Measurements from ENCODE around the gene GLOD4.

The GLOD4 gene

GRCh38 chr17:732067-732901 lies 49.8 kb downstream of the GLOD4 start, which contains the start of gene TLCD3A:
Gene TLCD3A, plus strand, starts transcription at chr17:732596. Its CDS starts 52 bp downstream, at chr17:732648.
- H3K4me3 ChIP-seq (ENCODE audit: low read depth in 1 of 5, low read length in 5 of 5), result peak within 1 kb of the TSS; percentile 42 to 79 (median 72)
- H3K9ac ChIP-seq (ENCODE audit: low read length in 5 of 5), result peak within 1 kb of the TSS in 4 of 5 donors; percentile 75 to 82 (median 77)
- no peaks in the 10 kb centered on the region for H3K9me3 ChIP-seq (ENCODE audit: control insufficient read depth in 5 of 5, low read length in 5 of 5)
- H3K4me1 ChIP-seq (ENCODE audit: control insufficient read depth in 5 of 5, insufficient read depth in 5 of 5, low read length in 5 of 5), result peaks cover 2 to 22% (median 18%) of the 10 kb centered on the region in 5 donors
- peak within 1 kb of the TSS; percentile 37 for H3K27ac ChIP-seq (ENCODE audit: low read depth, low read length)
- no peaks in the 10 kb centered on the region for H3K27me3 ChIP-seq (ENCODE audit: control insufficient read depth in 5 of 5, insufficient read depth in 4 of 5, low read length in 5 of 5)
- no peaks in the 10 kb centered on the region for H3K36me3 ChIP-seq (ENCODE audit: control insufficient read depth in 5 of 5, insufficient read depth in 5 of 5, low read length in 5 of 5)

DNA sequence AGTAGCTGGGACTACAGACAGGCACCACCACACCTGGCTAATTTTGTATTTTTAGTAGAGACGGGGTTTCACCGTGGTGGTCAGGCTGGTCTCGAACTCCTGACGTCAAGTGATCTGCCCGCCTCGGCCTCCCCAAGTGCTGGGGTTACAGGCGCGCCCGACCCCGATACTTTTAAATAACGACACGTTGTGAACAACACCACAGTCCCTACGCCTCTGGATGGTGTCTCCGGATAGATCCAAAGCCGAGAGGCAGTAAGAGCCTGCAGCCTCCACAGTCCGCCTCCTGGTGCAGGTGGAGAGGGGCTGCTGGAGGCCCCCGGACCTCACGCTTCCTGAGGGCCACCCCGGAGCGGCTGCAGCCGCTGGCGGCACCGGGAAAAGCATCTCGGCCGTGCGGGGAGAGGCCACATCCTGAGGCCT lies 50.4 kb downstream of the GLOD4 start:
- no peaks in the 10 kb centered on the region for H3K36me3 ChIP-seq (ENCODE audit: control insufficient read depth in 5 of 5, insufficient read depth in 5 of 5, low read length in 5 of 5)
- H3K9ac ChIP-seq (ENCODE audit: low read length in 5 of 5), result peak overlapping the region in 4 of 5 donors; percentile 75 to 82 (median 77)
- peaks cover 2 to 22% (median 18%) of the 10 kb centered on the region in 5 donors for H3K4me1 ChIP-seq (ENCODE audit: control insufficient read depth in 5 of 5, insufficient read depth in 5 of 5, low read length in 5 of 5)
- H3K27ac ChIP-seq (ENCODE audit: low read depth, low read length), result peak overlapping the region; percentile 37
- H3K27me3 ChIP-seq (ENCODE audit: control insufficient read depth in 5 of 5, insufficient read depth in 4 of 5, low read length in 5 of 5), result no peaks in the 10 kb centered on the region
- peak overlapping the region in 4 of 5 donors; percentile 66 to 79 (median 74) for H3K4me3 ChIP-seq (ENCODE audit: low read depth in 1 of 5, low read length in 5 of 5)
- H3K9me3 ChIP-seq (ENCODE audit: control insufficient read depth in 5 of 5, low read length in 5 of 5), result no peaks in the 10 kb centered on the region

DNA sequence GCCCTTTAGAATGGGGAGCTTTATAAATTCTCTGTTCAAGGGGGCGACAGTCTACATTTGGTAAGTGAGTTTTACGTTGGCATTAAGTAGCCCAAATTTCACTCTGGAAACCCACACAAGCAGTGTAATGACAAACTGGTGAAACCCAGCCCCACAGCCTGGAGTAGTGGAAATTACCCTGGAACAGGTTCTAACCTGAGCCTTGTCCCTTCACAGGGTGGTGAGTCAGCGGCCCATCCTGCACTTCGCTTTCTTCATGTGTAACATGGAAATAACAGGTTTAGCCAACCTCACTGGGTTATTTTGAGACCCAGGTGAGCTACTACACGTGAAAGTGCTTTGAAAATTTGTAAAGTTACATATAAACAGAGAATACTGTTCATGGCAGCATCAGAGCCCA lies 53.2 kb downstream of the GLOD4 start:
- Histone ChIP-seq H3K9ac (ENCODE audit: low read length in 5 of 5) (no peak overlapping the region), H3K4me1 (ENCODE audit: control insufficient read depth in 5 of 5, insufficient read depth in 5 of 5, low read length in 5 of 5) (peaks cover 2 to 22% (median 18%) of the 10 kb centered on the region in 5 donors), H3K36me3 (ENCODE audit: control insufficient read depth in 5 of 5, insufficient read depth in 5 of 5, low read length in 5 of 5) (no peaks in the 10 kb centered on the region), H3K27me3 (ENCODE audit: control insufficient read depth in 5 of 5, insufficient read depth in 4 of 5, low read length in 5 of 5) (no peaks in the 10 kb centered on the region), H3K4me3 (ENCODE audit: low read depth in 1 of 5, low read length in 5 of 5) (no peak overlapping the region), H3K27ac (ENCODE audit: low read depth, low read length) (no peak overlapping the region), H3K9me3 (ENCODE audit: control insufficient read depth in 5 of 5, low read length in 5 of 5) (no peaks in the 10 kb centered on the region)

GRCh38 chr17:726271-726919 lies 55.7 kb downstream of the GLOD4 start:
- H3K27ac ChIP-seq (ENCODE audit: low read depth, low read length), result no peak overlapping the region
- H3K36me3 ChIP-seq (ENCODE audit: control insufficient read depth in 5 of 5, insufficient read depth in 5 of 5, low read length in 5 of 5), result no peaks in the 10 kb centered on the region
- H3K27me3 ChIP-seq (ENCODE audit: control insufficient read depth in 5 of 5, insufficient read depth in 4 of 5, low read length in 5 of 5), result no peaks in the 10 kb centered on the region
- H3K4me3 ChIP-seq (ENCODE audit: low read depth in 1 of 5, low read length in 5 of 5), result no peak overlapping the region
- no peaks in the 10 kb centered on the region for H3K9me3 ChIP-seq (ENCODE audit: control insufficient read depth in 5 of 5, low read length in 5 of 5)
- H3K9ac ChIP-seq (ENCODE audit: low read length in 5 of 5), result no peak overlapping the region
- peaks cover 0 to 4% (median 2%) of the 10 kb centered on the region in 5 donors for H3K4me1 ChIP-seq (ENCODE audit: control insufficient read depth in 5 of 5, insufficient read depth in 5 of 5, low read length in 5 of 5)

DNA sequence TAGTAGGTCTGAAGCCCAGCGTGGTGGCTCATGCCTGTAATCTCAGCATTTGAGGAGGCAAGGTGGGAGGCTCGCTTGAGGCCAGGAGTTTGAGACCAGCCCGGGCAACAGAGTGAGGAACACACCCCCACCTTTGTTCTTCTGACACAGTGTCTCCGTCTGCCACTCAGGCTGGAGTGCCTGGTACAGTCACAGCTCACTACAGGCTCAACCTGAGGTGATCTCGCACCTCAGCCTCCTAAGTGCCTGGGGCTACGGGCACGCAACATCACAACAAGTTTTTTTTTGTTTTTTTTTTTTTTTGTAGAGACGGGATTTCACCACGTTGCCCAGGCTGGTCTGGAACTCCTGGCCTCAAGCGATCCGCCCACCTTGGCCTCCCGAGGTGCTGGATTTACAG lies 56.3 kb downstream of the GLOD4 start:
- Histone ChIP-seq H3K9me3 (ENCODE audit: control insufficient read depth in 5 of 5, low read length in 5 of 5) (no peaks in the 10 kb centered on the region), H3K4me3 (ENCODE audit: low read depth in 1 of 5, low read length in 5 of 5) (no peak overlapping the region), H3K4me1 (ENCODE audit: control insufficient read depth in 5 of 5, insufficient read depth in 5 of 5, low read length in 5 of 5) (no peaks in the 10 kb centered on the region), H3K27me3 (ENCODE audit: control insufficient read depth in 5 of 5, insufficient read depth in 4 of 5, low read length in 5 of 5) (no peaks in the 10 kb centered on the region), H3K27ac (ENCODE audit: low read depth, low read length) (no peak overlapping the region), H3K9ac (ENCODE audit: low read length in 5 of 5) (no peak overlapping the region), H3K36me3 (ENCODE audit: control insufficient read depth in 5 of 5, insufficient read depth in 5 of 5, low read length in 5 of 5) (no peaks in the 10 kb centered on the region)

DNA sequence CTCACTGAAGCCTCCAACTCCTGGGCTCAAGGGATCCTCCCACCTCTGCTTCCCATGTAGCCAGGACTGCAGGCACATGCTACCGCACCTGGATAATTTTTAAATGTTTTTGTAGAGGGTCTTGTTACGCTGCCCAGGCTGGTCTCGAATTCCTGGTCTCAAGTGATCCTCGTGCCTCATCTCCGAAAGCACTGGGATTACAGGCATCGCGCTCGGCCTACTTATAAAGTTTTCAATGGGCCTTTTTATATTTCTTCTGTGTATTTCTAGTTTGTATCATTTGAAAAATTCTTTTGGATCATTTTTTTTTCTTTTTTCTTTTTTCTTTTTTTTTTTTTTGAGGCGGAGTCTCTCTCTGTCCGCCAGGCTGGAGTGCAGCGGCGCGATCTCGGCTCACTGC lies 57.0 kb downstream of the GLOD4 start:
- H3K27me3 ChIP-seq (ENCODE audit: control insufficient read depth in 5 of 5, insufficient read depth in 4 of 5, low read length in 5 of 5), result no peaks in the 10 kb centered on the region
- no peaks in the 10 kb centered on the region for H3K9me3 ChIP-seq (ENCODE audit: control insufficient read depth in 5 of 5, low read length in 5 of 5)
- no peaks in the 10 kb centered on the region for H3K36me3 ChIP-seq (ENCODE audit: control insufficient read depth in 5 of 5, insufficient read depth in 5 of 5, low read length in 5 of 5)
- H3K4me1 ChIP-seq (ENCODE audit: control insufficient read depth in 5 of 5, insufficient read depth in 5 of 5, low read length in 5 of 5), result no peaks in the 10 kb centered on the region
- no peak overlapping the region for H3K4me3 ChIP-seq (ENCODE audit: low read depth in 1 of 5, low read length in 5 of 5)
- H3K27ac ChIP-seq (ENCODE audit: low read depth, low read length), result no peak overlapping the region
- no peak overlapping the region for H3K9ac ChIP-seq (ENCODE audit: low read length in 5 of 5)

DNA sequence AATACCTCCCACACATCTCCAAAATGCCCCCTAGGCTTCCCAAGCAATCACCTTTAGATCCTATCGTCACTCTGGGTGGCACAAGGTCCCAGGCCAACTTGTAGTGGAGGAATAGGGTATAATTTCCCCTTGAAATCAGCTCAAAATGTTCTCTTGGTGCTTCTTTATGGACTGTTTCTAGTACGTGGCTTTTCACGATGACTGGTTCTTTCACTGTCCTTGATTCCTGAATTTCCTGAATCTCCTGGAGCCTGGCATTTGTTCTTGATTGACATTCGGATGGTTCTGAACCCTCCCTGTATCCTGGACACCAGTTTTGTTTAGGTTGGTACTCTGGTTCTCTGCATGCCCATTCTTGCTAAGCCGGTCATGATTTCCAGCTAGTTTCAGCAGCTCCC lies 60.5 kb downstream of the GLOD4 start:
- Histone ChIP-seq H3K4me1 (ENCODE audit: control insufficient read depth in 5 of 5, insufficient read depth in 5 of 5, low read length in 5 of 5) (no peaks in the 10 kb centered on the region), H3K9me3 (ENCODE audit: control insufficient read depth in 5 of 5, low read length in 5 of 5) (no peaks in the 10 kb centered on the region), H3K27ac (ENCODE audit: low read depth, low read length) (no peak overlapping the region), H3K27me3 (ENCODE audit: control insufficient read depth in 5 of 5, insufficient read depth in 4 of 5, low read length in 5 of 5) (no peaks in the 10 kb centered on the region), H3K4me3 (ENCODE audit: low read depth in 1 of 5, low read length in 5 of 5) (no peak overlapping the region), H3K9ac (ENCODE audit: low read length in 5 of 5) (no peak overlapping the region), H3K36me3 (ENCODE audit: control insufficient read depth in 5 of 5, insufficient read depth in 5 of 5, low read length in 5 of 5) (peaks cover 0 to 2% (median 0%) of the 10 kb centered on the region in 5 donors)

DNA sequence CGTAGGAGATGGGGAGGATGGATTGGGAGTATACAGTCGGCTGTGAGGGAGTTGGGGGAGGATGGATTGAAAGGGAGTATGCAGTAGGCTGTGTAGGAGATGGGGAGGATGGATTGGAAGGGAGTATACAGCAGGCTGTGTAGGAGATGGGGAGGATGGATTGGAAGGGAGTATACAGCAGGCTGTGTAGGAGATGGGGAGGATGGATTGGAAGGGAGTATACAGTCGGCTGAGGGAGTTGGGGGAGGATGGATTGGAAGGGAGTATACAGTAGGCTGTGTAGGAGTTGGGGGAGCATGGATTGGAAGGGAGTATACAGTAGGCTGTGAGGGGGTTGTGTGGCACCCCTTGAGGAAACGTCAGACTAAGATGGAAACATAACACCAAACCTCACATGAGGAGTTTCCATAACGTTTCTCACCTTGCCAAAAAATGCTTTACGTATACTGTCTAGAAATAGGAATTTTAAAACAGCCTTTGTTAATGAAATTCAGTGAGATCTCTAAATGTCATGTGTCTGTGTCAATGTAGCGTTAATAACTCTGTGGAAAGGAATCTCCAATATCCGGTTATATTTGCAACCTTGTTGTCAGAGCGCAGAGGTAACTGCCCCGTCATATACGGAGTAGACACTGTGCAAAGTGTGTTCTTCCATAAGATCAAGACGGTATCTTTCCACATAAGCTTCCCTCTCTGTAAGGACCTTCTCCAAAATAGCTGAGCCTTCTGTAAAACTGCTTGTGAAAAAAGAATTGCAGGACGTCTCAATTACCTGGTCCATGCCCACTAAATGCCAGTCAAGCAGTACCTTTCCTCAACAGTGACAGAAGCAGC lies 61.2 kb downstream of the GLOD4 start:
- Histone ChIP-seq H3K4me1 (ENCODE audit: control insufficient read depth in 5 of 5, insufficient read depth in 5 of 5, low read length in 5 of 5) (no peaks in the 10 kb centered on the region), H3K27ac (ENCODE audit: low read depth, low read length) (no peak overlapping the region), H3K36me3 (ENCODE audit: control insufficient read depth in 5 of 5, insufficient read depth in 5 of 5, low read length in 5 of 5) (peaks cover 0 to 2% (median 0%) of the 10 kb centered on the region in 5 donors), H3K27me3 (ENCODE audit: control insufficient read depth in 5 of 5, insufficient read depth in 4 of 5, low read length in 5 of 5) (no peaks in the 10 kb centered on the region), H3K4me3 (ENCODE audit: low read depth in 1 of 5, low read length in 5 of 5) (no peak overlapping the region), H3K9ac (ENCODE audit: low read length in 5 of 5) (no peak overlapping the region), H3K9me3 (ENCODE audit: control insufficient read depth in 5 of 5, low read length in 5 of 5) (no peaks in the 10 kb centered on the region)

- Histone ChIP-seq H3K27me3 (ENCODE audit: control insufficient read depth in 5 of 5, insufficient read depth in 4 of 5, low read length in 5 of 5) (no peaks in the 10 kb centered on the region), H3K36me3 (ENCODE audit: control insufficient read depth in 5 of 5, insufficient read depth in 5 of 5, low read length in 5 of 5) (peaks cover 0 to 2% (median 0%) of the 10 kb centered on the region in 5 donors), H3K9ac (ENCODE audit: low read length in 5 of 5) (no peak overlapping the region), H3K4me1 (ENCODE audit: control insufficient read depth in 5 of 5, insufficient read depth in 5 of 5, low read length in 5 of 5) (peaks cover 0 to 24% (median 18%) of the 10 kb centered on the region in 5 donors), H3K27ac (ENCODE audit: low read depth, low read length) (no peak overlapping the region), H3K9me3 (ENCODE audit: control insufficient read depth in 5 of 5, low read length in 5 of 5) (no peaks in the 10 kb centered on the region), H3K4me3 (ENCODE audit: low read depth in 1 of 5, low read length in 5 of 5) (no peak overlapping the region)
Measured at GRCh38 chr17:718075-718474, 64.0 kb downstream of the GLOD4 start.
